Calu3 (cell line): ENCODE measurements around the gene FICD. TPM values are rescaled to one million over a fixed set of nuclear protein-coding genes. Genes with fewer than 3 reads are reported as not detected.

Source experiments
- BruUV-seq: library from RNA; stranded (reverse); fragments of 400-500 nt; replicated peaks from 2 replicates; lab custom pipeline; 2021; lab: Mats Ljungman, UMichigan
- CTCF ChIA-PET: fragments of 300-600 bp; sonication (Branson Sonifier 250); formaldehyde crosslinking; loops from one replicate; lab custom pipeline; 2022; ENCODE audit warnings: antibody characterized with exemption; lab: Charles Lee
- DNase-seq: peaks from one replicate; pipeline ENCODE4 v3.0.0; 2022
- H3K27ac Mint-ChIP-seq: one replicate; pipeline ENCODE4 v1.8.0; 2022; ENCODE audit warnings: mixed read lengths; ENCODE audit not compliant: unreplicated experiment
- H3K27me3 Mint-ChIP-seq: one replicate; pipeline ENCODE4 v1.8.0; 2022; ENCODE audit warnings: mixed read lengths; ENCODE audit not compliant: unreplicated experiment
- H3K36me3 Mint-ChIP-seq: one replicate; pipeline ENCODE4 v1.8.0; 2022; ENCODE audit warnings: mild to moderate bottlenecking, moderate library complexity, mixed read lengths; ENCODE audit not compliant: insufficient read depth, unreplicated experiment
- H3K4me1 Mint-ChIP-seq: one replicate; pipeline ENCODE4 v1.8.0; 2022; ENCODE audit warnings: mild to moderate bottlenecking, low read depth, mixed read lengths; ENCODE audit not compliant: unreplicated experiment
- H3K4me3 Mint-ChIP-seq: one replicate; pipeline ENCODE4 v1.8.0; 2022; ENCODE audit warnings: mild to moderate bottlenecking, low read depth, moderate library complexity, mixed read lengths; ENCODE audit not compliant: unreplicated experiment
- H3K9me3 Mint-ChIP-seq: one replicate; pipeline ENCODE4 v1.8.0; 2022; ENCODE audit warnings: low read depth, mixed read lengths; ENCODE audit not compliant: unreplicated experiment
- intact Hi-C: fragments of 100-400 bp; cut with micrococcal nuclease; formaldehyde crosslinking; loops from one replicate; pipeline ENCODE4 v1.10.0; 2022; ENCODE audit not compliant: unreplicated experiment
- total RNA-seq: library from RNA; stranded (reverse); gene quantifications from 2 replicates; pipeline ENCODE4 v1.2.3, GENCODE V29; 2022
- TF ChIP-seq, protein P1 (sequence below): fragments of 200-600 bp; IDR thresholded peaks from one replicate; pipeline ENCODE4 v1.8.0; 2022; ENCODE audit warnings: antibody characterized with exemption; ENCODE audit not compliant: unreplicated experiment

The FICD gene
- total RNA-seq, 1 experiment from 2014 or later: 14.3 TPM

DNA sequence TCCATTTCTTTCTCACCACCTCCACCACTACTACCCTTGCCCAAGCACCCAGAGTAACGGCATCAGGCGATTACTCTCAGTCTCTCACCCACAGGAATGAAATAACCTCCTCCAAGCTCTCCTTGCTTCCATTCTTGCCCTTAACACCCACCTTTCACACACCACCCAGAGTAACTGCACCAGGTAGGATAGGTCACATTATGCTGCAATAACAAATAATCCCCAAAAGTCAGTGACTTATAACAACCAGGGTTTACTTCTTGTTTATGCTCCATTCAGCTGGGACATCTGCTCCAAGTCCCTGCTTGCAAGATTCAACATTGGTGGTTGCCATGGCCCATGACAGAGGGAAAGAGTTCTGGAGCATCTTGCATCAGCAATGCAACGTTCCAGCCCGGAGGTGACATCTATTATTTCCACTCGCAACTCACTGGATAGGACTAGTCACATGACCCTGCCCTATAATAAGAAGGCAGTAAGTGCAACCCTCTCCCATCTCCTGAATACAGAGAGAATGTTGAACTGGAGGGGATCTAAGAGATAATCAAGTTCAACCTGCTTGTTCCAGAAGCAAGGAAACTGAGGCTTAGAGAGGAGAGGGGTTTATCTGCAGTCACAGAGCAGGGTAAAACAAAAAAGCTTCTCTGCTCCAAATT, 41.5 kb upstream of the FICD start:
- no peak for DNase-seq
- CTCF ChIA-PET: interaction anchor here (1.2 kb wide), 1 partner anchor 10 kb away, joined by 3 read pairs; no protein-coding TSS in a partner anchor
- no peaks in the 10 kb centered on the region for H3K36me3 Mint-ChIP-seq
- intact Hi-C loops: no loop called here
- no peaks in the 10 kb centered on the region for H3K9me3 Mint-ChIP-seq
- H3K4me3 Mint-ChIP-seq: no peak overlapping the region
- BruUV-seq: no TSS peak
- TF ChIP-seq, protein P1, sequence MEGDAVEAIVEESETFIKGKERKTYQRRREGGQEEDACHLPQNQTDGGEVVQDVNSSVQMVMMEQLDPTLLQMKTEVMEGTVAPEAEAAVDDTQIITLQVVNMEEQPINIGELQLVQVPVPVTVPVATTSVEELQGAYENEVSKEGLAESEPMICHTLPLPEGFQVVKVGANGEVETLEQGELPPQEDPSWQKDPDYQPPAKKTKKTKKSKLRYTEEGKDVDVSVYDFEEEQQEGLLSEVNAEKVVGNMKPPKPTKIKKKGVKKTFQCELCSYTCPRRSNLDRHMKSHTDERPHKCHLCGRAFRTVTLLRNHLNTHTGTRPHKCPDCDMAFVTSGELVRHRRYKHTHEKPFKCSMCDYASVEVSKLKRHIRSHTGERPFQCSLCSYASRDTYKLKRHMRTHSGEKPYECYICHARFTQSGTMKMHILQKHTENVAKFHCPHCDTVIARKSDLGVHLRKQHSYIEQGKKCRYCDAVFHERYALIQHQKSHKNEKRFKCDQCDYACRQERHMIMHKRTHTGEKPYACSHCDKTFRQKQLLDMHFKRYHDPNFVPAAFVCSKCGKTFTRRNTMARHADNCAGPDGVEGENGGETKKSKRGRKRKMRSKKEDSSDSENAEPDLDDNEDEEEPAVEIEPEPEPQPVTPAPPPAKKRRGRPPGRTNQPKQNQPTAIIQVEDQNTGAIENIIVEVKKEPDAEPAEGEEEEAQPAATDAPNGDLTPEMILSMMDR: no peak
- H3K4me1 Mint-ChIP-seq: no peaks in the 10 kb centered on the region
- peaks cover 100% of the 10 kb centered on the region for H3K27me3 Mint-ChIP-seq
- H3K27ac Mint-ChIP-seq: no peak overlapping the region

DNA sequence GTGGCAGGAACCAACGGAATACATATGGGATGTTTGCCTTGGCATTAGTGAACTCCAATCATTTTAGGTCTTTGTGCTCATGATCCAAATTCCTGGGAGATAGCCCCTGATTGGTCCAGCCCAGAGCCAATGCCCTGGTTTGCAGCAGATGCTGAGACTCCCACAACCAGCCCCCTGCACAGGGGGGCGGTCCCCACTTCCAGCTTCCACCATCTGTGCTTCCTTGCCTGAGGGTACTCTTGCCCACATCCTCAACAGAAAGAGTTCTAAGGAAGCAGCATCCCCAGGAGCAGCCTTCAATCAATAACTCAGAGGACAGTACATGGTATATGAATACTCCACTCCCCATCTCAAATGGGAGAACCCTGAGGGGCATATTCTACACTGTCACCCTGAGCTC, 39.7 kb upstream of the FICD start:
- BruUV-seq: no TSS peak
- TF ChIP-seq, protein P1: no peak
- no peaks in the 10 kb centered on the region for H3K36me3 Mint-ChIP-seq
- no peak overlapping the region for H3K27ac Mint-ChIP-seq
- peaks cover 100% of the 10 kb centered on the region for H3K27me3 Mint-ChIP-seq
- no peaks in the 10 kb centered on the region for H3K9me3 Mint-ChIP-seq
- intact Hi-C loops: no loop called here
- no peak overlapping the region for H3K4me3 Mint-ChIP-seq
- CTCF ChIA-PET: interaction anchor here (0.6 kb wide), 1 partner anchor 169 kb away, joined by 6 read pairs; no protein-coding TSS in a partner anchor
- DNase-seq: no peak
- H3K4me1 Mint-ChIP-seq: no peaks in the 10 kb centered on the region

DNA sequence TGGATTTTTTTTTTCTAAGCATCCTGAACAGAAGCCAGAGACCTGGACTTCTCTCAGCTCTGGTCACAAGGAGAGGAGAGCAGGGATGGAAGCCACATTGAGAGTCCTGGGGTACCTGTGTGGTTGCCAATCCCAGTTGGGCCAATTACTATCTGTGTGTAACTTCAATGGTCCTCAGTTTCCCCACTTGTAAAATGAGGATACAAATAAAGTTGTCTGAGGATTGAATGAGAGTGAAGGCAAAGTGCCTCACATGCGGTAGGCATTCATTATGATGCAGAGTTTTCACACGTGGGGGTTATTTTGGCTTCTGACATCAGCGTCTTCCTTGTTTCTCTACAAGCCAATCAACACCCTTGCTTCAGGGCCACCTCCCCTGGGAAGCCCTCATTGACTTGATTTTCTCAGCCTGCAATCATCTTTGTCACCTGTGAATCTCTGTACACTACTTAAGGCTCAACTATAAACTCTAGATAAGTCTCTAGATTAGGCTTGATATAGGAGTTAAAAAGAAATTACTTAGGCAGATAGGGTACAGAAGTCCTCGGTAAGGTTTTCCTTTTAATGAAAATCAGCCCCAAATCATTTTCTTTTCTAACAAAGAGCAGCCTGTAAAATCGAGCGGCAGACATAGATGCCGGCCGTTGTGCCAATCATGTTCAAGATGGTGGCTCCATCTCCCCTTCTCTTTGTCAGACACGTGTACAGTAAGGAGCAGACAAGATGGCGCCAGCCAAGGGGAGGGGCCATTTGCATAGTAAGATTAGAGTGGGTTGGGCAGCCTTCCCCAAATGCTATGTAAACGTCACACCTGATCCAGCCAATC, 37.8 kb upstream of the FICD start:
- intact Hi-C loops: no loop called here
- H3K4me1 Mint-ChIP-seq: no peaks in the 10 kb centered on the region
- CTCF ChIA-PET: no interaction called here

DNA sequence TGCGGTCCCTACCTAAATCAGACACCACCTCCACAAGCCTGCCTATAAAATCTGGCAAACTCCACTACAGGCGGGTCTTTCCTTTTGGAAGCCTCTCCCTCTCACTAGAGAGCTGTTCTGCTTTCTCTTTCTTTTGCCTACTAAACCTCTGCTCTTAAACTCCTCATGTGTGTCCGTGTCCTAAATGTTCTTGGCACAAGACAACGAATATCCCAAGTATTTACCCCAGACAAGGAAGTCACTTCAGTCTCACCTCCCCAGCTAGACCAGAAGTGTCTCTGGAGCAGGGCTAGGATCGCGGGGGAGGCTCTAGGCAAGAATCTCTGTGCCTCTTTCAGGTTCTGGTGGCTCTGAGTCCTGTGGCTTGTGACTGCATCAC, 37.2 kb upstream of the FICD start:
- no peak for DNase-seq
- TF ChIP-seq, protein P1: no peak
- Mint-ChIP-seq H3K4me1 (peaks cover 4% of the 10 kb centered on the region), H3K4me3 (no peak overlapping the region), H3K27ac (no peak overlapping the region), H3K36me3 (no peaks in the 10 kb centered on the region), H3K27me3 (peaks cover 100% of the 10 kb centered on the region), H3K9me3 (no peaks in the 10 kb centered on the region)
- CTCF ChIA-PET: no interaction called here
- intact Hi-C loops: no loop called here
- no TSS peak for BruUV-seq

More for the DNA sequence above, 37.8 kb upstream of the FICD start:
- DNase-seq: no peak
- no peak overlapping the region for H3K4me3 Mint-ChIP-seq
- H3K27me3 Mint-ChIP-seq: peaks cover 100% of the 10 kb centered on the region
- no peaks in the 10 kb centered on the region for H3K9me3 Mint-ChIP-seq
- no TSS peak for BruUV-seq
- no peak overlapping the region for H3K27ac Mint-ChIP-seq
- TF ChIP-seq, protein P1: no peak
- no peaks in the 10 kb centered on the region for H3K36me3 Mint-ChIP-seq
